Calu3 (cell line): Measurements from ENCODE around the gene GDE1. TPM values are rescaled to one million over a fixed set of nuclear protein-coding genes. Genes with fewer than 3 reads are reported as not detected.

Experiments used
- BruUV-seq: library from RNA; stranded (reverse); fragments of 400-500 nt; replicated peaks from 2 replicates; lab custom pipeline; 2021; lab: Mats Ljungman, UMichigan
- CTCF ChIA-PET: fragments of 300-600 bp; sonication (Branson Sonifier 250); formaldehyde crosslinking; loops from one replicate; lab custom pipeline; 2022; ENCODE audit warnings: antibody characterized with exemption; lab: Charles Lee
- DNase-seq: peaks from one replicate; pipeline ENCODE4 v3.0.0; 2022
- H3K27ac Mint-ChIP-seq: one replicate; pipeline ENCODE4 v1.8.0; 2022; ENCODE audit warnings: mixed read lengths; ENCODE audit not compliant: unreplicated experiment
- H3K27me3 Mint-ChIP-seq: one replicate; pipeline ENCODE4 v1.8.0; 2022; ENCODE audit warnings: mixed read lengths; ENCODE audit not compliant: unreplicated experiment
- H3K36me3 Mint-ChIP-seq: one replicate; pipeline ENCODE4 v1.8.0; 2022; ENCODE audit warnings: mild to moderate bottlenecking, moderate library complexity, mixed read lengths; ENCODE audit not compliant: insufficient read depth, unreplicated experiment
- H3K4me1 Mint-ChIP-seq: one replicate; pipeline ENCODE4 v1.8.0; 2022; ENCODE audit warnings: mild to moderate bottlenecking, low read depth, mixed read lengths; ENCODE audit not compliant: unreplicated experiment
- H3K4me3 Mint-ChIP-seq: one replicate; pipeline ENCODE4 v1.8.0; 2022; ENCODE audit warnings: mild to moderate bottlenecking, low read depth, moderate library complexity, mixed read lengths; ENCODE audit not compliant: unreplicated experiment
- H3K9me3 Mint-ChIP-seq: one replicate; pipeline ENCODE4 v1.8.0; 2022; ENCODE audit warnings: low read depth, mixed read lengths; ENCODE audit not compliant: unreplicated experiment
- CTCF ChIP-seq: fragments of 200-600 bp; IDR thresholded peaks from one replicate; pipeline ENCODE4 v1.8.0; 2022; ENCODE audit warnings: antibody characterized with exemption; ENCODE audit not compliant: unreplicated experiment
- intact Hi-C: fragments of 100-400 bp; cut with micrococcal nuclease; formaldehyde crosslinking; loops from one replicate; pipeline ENCODE4 v1.10.0; 2022; ENCODE audit not compliant: unreplicated experiment
- total RNA-seq: library from RNA; stranded (reverse); gene quantifications from 2 replicates; pipeline ENCODE4 v1.2.3, GENCODE V29; 2022

Gene GDE1
- total RNA-seq, 1 experiment from 2014 or later: 98.2 TPM

GRCh38 chr16:19527161-19527560, 5.3 kb upstream of the GDE1 start:
- H3K4me3 Mint-ChIP-seq: no peak overlapping the region
- H3K4me1 Mint-ChIP-seq: peaks cover 15% of the 10 kb centered on the region
- CTCF ChIA-PET: no interaction called here
- TF ChIP-seq CTCF: no peak
- no peak for DNase-seq
- H3K27ac Mint-ChIP-seq: no peak overlapping the region
- no peaks in the 10 kb centered on the region for H3K27me3 Mint-ChIP-seq
- intact Hi-C loops: loop anchor here (10.0 kb wide), 1 partner anchor 432 kb away; no protein-coding TSS in a partner anchor
- H3K9me3 Mint-ChIP-seq: no peaks in the 10 kb centered on the region
- no TSS peak for BruUV-seq
- H3K36me3 Mint-ChIP-seq: peaks cover 23% of the 10 kb centered on the region

GRCh38 chr16:19525385-19525723, 3.5 kb upstream of the GDE1 start:
- Mint-ChIP-seq H3K36me3 (peaks cover 41% of the 10 kb centered on the region), H3K4me3 (peak overlapping the region; percentile 86), H3K27me3 (no peaks in the 10 kb centered on the region), H3K9me3 (no peaks in the 10 kb centered on the region), H3K27ac (no peak overlapping the region), H3K4me1 (peaks cover 15% of the 10 kb centered on the region)
- DNase-seq: no peak
- TF ChIP-seq CTCF: no peak
- CTCF ChIA-PET: interaction anchor here (1.2 kb wide), 1 partner anchor 132 kb away, joined by 4 read pairs; no protein-coding TSS in a partner anchor
- no TSS peak for BruUV-seq
- intact Hi-C loops: loop anchor here (10.0 kb wide), 1 partner anchor 431 kb away; no protein-coding TSS in a partner anchor

DNA sequence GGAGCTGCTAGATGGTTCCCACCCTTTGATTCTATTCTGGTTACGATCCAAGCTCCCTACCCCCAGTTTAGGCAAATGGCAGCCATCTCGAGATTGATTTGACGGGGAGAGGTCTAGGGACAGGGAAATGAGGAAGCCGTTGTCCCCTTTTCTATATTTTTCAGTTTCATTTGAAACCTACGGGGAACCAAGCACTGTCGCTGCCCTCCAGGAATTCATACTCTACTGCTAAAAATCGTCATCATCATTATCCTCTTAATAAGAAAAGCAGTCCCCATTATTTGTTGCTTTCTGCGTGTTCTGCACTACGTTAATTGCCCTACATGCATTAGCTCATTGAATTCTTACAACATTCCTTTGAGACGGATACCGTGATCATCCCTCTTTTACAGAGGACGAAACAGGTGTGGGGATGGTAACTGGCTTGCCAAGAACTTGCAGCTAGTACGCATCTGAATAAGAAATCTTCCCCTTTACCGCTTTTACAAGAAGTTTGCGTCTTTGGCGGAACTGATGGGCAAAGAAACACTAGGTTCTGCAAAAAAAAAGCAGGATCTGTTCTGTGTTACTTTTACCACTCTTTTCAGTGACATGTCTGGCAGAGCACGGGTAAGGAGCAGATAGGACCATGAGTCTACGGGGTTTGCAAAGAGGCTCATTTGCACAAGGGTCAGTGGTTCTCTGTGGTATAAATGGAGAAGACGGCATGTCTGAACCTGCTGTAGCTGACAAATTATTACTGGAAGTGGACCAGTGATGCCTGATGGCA, 2.9 kb upstream of the GDE1 start:
- TSS peak; percentile 32 for BruUV-seq
- H3K4me3 Mint-ChIP-seq: peak overlapping the region; percentile 86
- H3K9me3 Mint-ChIP-seq: no peaks in the 10 kb centered on the region
- peaks cover 15% of the 10 kb centered on the region for H3K4me1 Mint-ChIP-seq
- TF ChIP-seq CTCF: no peak
- H3K27me3 Mint-ChIP-seq: no peaks in the 10 kb centered on the region
- H3K36me3 Mint-ChIP-seq: peaks cover 46% of the 10 kb centered on the region
- no peak for DNase-seq
- intact Hi-C loops: loop anchor here (10.0 kb wide), 1 partner anchor 430 kb away; no protein-coding TSS in a partner anchor
- CTCF ChIA-PET: interaction anchor here (0.5 to 1.9 kb wide), 7 partner anchors 9 to 1776 kb away, joined by 3 to 8 read pairs (median 3); partner anchors contain the start of gene VPS35L
- peak overlapping the region; percentile 23 for H3K27ac Mint-ChIP-seq

GRCh38 chr16:19524356-19524615, 2.4 kb upstream of the GDE1 start:
- intact Hi-C loops: loop anchor here (10.0 kb wide), 1 partner anchor 429 kb away; no protein-coding TSS in a partner anchor
- Mint-ChIP-seq H3K4me3 (peak overlapping the region; percentile 86), H3K27ac (peak overlapping the region; percentile 23), H3K4me1 (peaks cover 15% of the 10 kb centered on the region), H3K9me3 (no peaks in the 10 kb centered on the region), H3K36me3 (peaks cover 46% of the 10 kb centered on the region), H3K27me3 (no peaks in the 10 kb centered on the region)
- no peak for TF ChIP-seq CTCF
- no TSS peak for BruUV-seq
- CTCF ChIA-PET: interaction anchor here (0.5 to 1.9 kb wide), 8 partner anchors 8 to 417 kb away, joined by 3 to 8 read pairs (median 3); partner anchors contain the start of genes TMC5 and VPS35L
- DNase-seq: no peak
